Uterus (tissue), 4 donors: ENCODE results near the gene SMAD5. TPM values are rescaled to one million over a fixed set of nuclear protein-coding genes. Genes with fewer than 3 reads are reported as not detected.

ENCODE experiments used
- DNase-seq, 2 donors: peaks; one replicate each; pipeline ENCODE4 v3.0.0-alpha.2; 2019 to 2020
- H3K27ac ChIP-seq, 2 donors: fragments of 200-600 bp; sonication (generic); 1 replicate in 1 of 2; 2 replicates in 1 of 2; pipeline ENCODE4 v1.5.1; 2016 to 2018
- H3K27me3 ChIP-seq, 2 donors: fragments of 200-600 bp; sonication (generic); one replicate each; pipeline ENCODE4 v1.5.1; 2018 to 2019; ENCODE audit warnings: control low read depth in 1 of 2
- H3K36me3 ChIP-seq, 2 donors: fragments of 200-600 bp; sonication (generic); one replicate each; pipeline ENCODE4 v1.5.1; 2019; ENCODE audit warnings: control low read depth in 1 of 2
- H3K4me1 ChIP-seq, 2 donors: fragments of 200-600 bp; sonication (generic); one replicate each; pipeline ENCODE4 v1.5.1; 2018 to 2019; ENCODE audit warnings: control low read depth in 1 of 2
- H3K4me3 ChIP-seq, 2 donors: fragments of 200-600 bp; sonication (generic); 1 replicate in 1 of 2; 2 replicates in 1 of 2; pipeline ENCODE4 v1.5.1; 2018 to 2019; ENCODE audit warnings: mild to moderate bottlenecking in 1 of 2
- H3K9me3 ChIP-seq, 2 donors: fragments of 200-600 bp; sonication (generic); one replicate each; pipeline ENCODE4 v1.5.1; 2019; ENCODE audit warnings: control low read depth in 1 of 2
- CTCF ChIP-seq, 4 experiments: fragments of 200-600 bp in 2 of 4; fragments of 450-650 bp in 2 of 4; sonication (generic) in 2 of 4; IDR thresholded peaks; one replicate each; pipeline ENCODE4 v1.5.1; 2016 to 2019; ENCODE audit warnings: antibody characterized with exemption in 4 of 4, mild to moderate bottlenecking in 2 of 4, moderate library complexity in 1 of 4
- POLR2A ChIP-seq, 2 donors: fragments of 450-650 bp; IDR thresholded peaks; one replicate each; pipeline ENCODE4 v1.6.1; 2016; ENCODE audit warnings: antibody characterized with exemption in 2 of 2, mild to moderate bottlenecking in 1 of 2, moderate library complexity in 1 of 2
- intact Hi-C: fragments of 100-400 bp; cut with DNase I; formaldehyde crosslinking; loops from one replicate; pipeline ENCODE4 v1.15.1; 2023; ENCODE audit warnings: low total_unique reads
- total RNA-seq, 4 donors: library from RNA; depleted of rRNA in 3 of 4; stranded (reverse); fragments of >200 nt in 3 of 4; gene quantifications; one replicate each; pipeline versions ENCODE4 v1.1.0 to v1.2.4, GENCODE V29; 2014 to 2023
- donor health status: DM: yes; HTN: yes; CAD: no.

SMAD5 gene
- total RNA-seq, 4 donors from 2014 or later, result 33.0 to 193 (median 102) TPM

GRCh38 chr5:136153581-136154236 is 21.1 kb downstream of the SMAD5 start:
- TF ChIP-seq CTCF (IDR thresholded peaks at IDR 0.05), result no peak
- no peak for TF ChIP-seq POLR2A (IDR thresholded peaks at IDR 0.05)
- DNase-seq, result no peak
- peaks cover 0 to 5% of the 10 kb centered on the region in 2 donors for H3K4me1 ChIP-seq

DNA sequence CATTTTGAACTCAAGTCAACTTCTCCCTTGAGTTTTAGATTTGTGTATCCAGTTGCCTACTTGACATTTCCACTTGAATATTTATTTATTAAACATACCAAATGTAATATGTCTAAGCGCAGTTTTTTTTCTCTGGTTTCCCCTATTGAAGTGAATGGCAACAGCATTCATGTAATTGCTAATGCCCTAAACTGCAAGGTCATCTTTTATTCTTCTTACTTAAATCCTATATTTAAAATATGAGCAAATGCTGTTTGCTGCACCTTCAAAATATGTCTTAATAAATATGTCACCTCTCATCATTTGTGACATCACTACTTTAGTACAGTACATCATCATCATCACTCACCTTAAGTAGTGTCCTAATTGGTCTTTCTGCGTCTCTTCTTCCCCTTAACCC is 22.4 kb downstream of the SMAD5 start:
- intact Hi-C loops, result no loop called here
- Histone ChIP-seq H3K27ac (no peak overlapping the region), H3K9me3 (no peaks in the 10 kb centered on the region), H3K4me3 (no peak overlapping the region), H3K4me1 (peaks cover 0 to 5% of the 10 kb centered on the region in 2 donors), H3K27me3 (no peaks in the 10 kb centered on the region), H3K36me3 (no peaks in the 10 kb centered on the region)
- TF ChIP-seq POLR2A (IDR thresholded peaks at IDR 0.05) (no peak), CTCF (IDR thresholded peaks at IDR 0.05) (no peak)
- DNase-seq, result no peak

More at GRCh38 chr5:136153581-136154236, 21.1 kb downstream of the SMAD5 start:
- Histone ChIP-seq H3K4me3 (no peak overlapping the region), H3K27me3 (no peaks in the 10 kb centered on the region), H3K27ac (no peak overlapping the region), H3K9me3 (no peaks in the 10 kb centered on the region), H3K36me3 (no peaks in the 10 kb centered on the region)
- intact Hi-C loops, result no loop called here

- TF ChIP-seq POLR2A (IDR thresholded peaks at IDR 0.05) (no peak), CTCF (IDR thresholded peaks at IDR 0.05) (no peak)
- H3K4me1 ChIP-seq, result peaks cover 0 to 5% of the 10 kb centered on the region in 2 donors
- no peaks in the 10 kb centered on the region for H3K9me3 ChIP-seq
- DNase-seq, result no peak
- intact Hi-C loops, result no loop called here
- no peaks in the 10 kb centered on the region for H3K36me3 ChIP-seq
- H3K4me3 ChIP-seq, result no peak overlapping the region
- H3K27ac ChIP-seq, result no peak overlapping the region
- no peaks in the 10 kb centered on the region for H3K27me3 ChIP-seq
These were observed 23.1 kb downstream of the SMAD5 start for GRCh38 chr5:136155761-136156160.

GRCh38 chr5:136157514-136157913 is 24.9 kb downstream of the SMAD5 start:
- intact Hi-C loops, result no loop called here
- H3K4me1 ChIP-seq, result peaks cover 0 to 5% of the 10 kb centered on the region in 2 donors
- H3K27me3 ChIP-seq, result no peaks in the 10 kb centered on the region
- no peaks in the 10 kb centered on the region for H3K9me3 ChIP-seq
- H3K4me3 ChIP-seq, result no peak overlapping the region
- DNase-seq, result no peak
- H3K27ac ChIP-seq, result no peak overlapping the region
- TF ChIP-seq CTCF (IDR thresholded peaks at IDR 0.05) (no peak), POLR2A (IDR thresholded peaks at IDR 0.05) (no peak)
- no peaks in the 10 kb centered on the region for H3K36me3 ChIP-seq

DNA sequence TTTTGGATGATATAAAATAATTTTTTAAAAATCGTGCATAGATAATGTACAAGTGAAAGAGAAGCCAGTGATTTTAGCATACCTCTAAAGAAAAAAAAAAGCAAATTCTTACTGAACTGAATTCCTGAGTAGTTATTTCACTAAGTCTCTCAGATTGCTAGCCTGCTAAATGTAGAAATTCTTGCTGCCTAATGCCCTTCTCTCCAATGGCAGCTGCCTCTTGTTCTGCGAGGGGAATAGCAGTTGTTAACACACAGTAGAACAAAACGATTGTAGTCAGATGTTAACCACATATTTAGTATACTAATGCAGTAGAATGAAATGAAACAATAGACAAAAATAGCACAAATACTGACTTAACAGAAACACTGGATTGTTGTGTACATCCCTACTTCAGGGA is 26.8 kb downstream of the SMAD5 start:
- H3K4me1 ChIP-seq, result peaks cover 0 to 5% of the 10 kb centered on the region in 2 donors
- no peak for TF ChIP-seq CTCF (IDR thresholded peaks at IDR 0.05)
- TF ChIP-seq POLR2A (IDR thresholded peaks at IDR 0.05), result no peak
- no peak overlapping the region for H3K4me3 ChIP-seq

More for the DNA sequence above, 26.8 kb downstream of the SMAD5 start:
- no peak overlapping the region for H3K27ac ChIP-seq
- DNase-seq, result no peak
- intact Hi-C loops, result no loop called here
- no peaks in the 10 kb centered on the region for H3K9me3 ChIP-seq
- H3K36me3 ChIP-seq, result no peaks in the 10 kb centered on the region
- H3K27me3 ChIP-seq, result no peaks in the 10 kb centered on the region
